IMR-90 (cell line): Measurements from ENCODE around the gene OR52K1.
"Not testable (repeated sequence)": the region's sequence is repeated elsewhere in the genome, so short reads cannot be mapped to it uniquely, and the experiment has no call there.

ENCODE experiments used
- CEBPB ChIP-seq: IDR thresholded peaks from 2 replicates; pipeline ENCODE4 v1.6.1; 2012; ENCODE audit warnings: low read depth, low read length, improper control_type of control experiment
- MAFK ChIP-seq: IDR thresholded peaks from 2 replicates; pipeline ENCODE4 v1.6.1; 2012; ENCODE audit warnings: low read depth, low read length, improper control_type of control experiment
- MXI1 ChIP-seq: IDR thresholded peaks from 2 replicates; pipeline ENCODE4 v1.6.1; 2012; ENCODE audit warnings: low read depth, mild to moderate bottlenecking, low read length, moderate library complexity, borderline replicate concordance
- POLR2A ChIP-seq: IDR thresholded peaks from 2 replicates; pipeline ENCODE4 v1.6.1; 2012; ENCODE audit warnings: mild to moderate bottlenecking, low read depth, low read length
- RFX5 ChIP-seq: IDR thresholded peaks from 2 replicates; pipeline ENCODE4 v1.8.0; 2012; ENCODE audit warnings: low read depth, mild to moderate bottlenecking, low read length, moderate library complexity
- SMC3 ChIP-seq: fragments of 150-350 bp; IDR thresholded peaks from 2 replicates; pipeline ENCODE4 v1.6.1; 2016; ENCODE audit warnings: low read depth, mild to moderate bottlenecking, antibody characterized with exemption, low read length, moderate library complexity
- TF ChIP-seq, protein P1 (sequence below): fragments of 150-350 bp; IDR thresholded peaks from 2 replicates; pipeline ENCODE4 v1.6.1; 2017; ENCODE audit warnings: mild to moderate bottlenecking, antibody characterized with exemption, low read length, low read depth
- TF ChIP-seq, protein P2 (sequence below): conservative IDR thresholded peaks from 2 replicates; pipeline ENCODE4 v1.5.1; 2012; ENCODE audit warnings: mild to moderate bottlenecking, low read depth, low read length, improper control_type of control experiment

DNA sequence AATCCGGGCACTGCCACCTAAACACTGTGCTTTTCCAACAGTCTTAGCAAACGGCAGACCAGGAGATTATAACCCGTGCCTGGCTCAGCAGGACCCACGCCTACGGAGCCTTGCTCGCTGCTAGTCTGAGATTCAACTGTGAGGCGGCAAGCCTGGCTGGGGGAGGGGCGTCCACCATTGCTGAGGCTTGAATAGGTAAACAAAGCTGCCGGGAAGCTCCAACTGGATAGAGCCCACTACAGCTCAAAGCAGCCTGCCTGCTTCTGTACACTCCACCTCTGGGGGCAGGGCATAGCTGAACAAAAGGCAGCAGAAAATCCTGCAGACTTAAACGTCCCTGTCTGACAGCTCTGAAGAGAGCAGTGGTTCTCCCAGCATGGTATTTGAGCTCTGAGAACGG, 49.2 kb downstream of the OR52K1 start:
- TF ChIP-seq, protein P1, sequence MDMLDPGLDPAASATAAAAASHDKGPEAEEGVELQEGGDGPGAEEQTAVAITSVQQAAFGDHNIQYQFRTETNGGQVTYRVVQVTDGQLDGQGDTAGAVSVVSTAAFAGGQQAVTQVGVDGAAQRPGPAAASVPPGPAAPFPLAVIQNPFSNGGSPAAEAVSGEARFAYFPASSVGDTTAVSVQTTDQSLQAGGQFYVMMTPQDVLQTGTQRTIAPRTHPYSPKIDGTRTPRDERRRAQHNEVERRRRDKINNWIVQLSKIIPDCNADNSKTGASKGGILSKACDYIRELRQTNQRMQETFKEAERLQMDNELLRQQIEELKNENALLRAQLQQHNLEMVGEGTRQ = not testable (repeated sequence)
- TF ChIP-seq, protein P2, sequence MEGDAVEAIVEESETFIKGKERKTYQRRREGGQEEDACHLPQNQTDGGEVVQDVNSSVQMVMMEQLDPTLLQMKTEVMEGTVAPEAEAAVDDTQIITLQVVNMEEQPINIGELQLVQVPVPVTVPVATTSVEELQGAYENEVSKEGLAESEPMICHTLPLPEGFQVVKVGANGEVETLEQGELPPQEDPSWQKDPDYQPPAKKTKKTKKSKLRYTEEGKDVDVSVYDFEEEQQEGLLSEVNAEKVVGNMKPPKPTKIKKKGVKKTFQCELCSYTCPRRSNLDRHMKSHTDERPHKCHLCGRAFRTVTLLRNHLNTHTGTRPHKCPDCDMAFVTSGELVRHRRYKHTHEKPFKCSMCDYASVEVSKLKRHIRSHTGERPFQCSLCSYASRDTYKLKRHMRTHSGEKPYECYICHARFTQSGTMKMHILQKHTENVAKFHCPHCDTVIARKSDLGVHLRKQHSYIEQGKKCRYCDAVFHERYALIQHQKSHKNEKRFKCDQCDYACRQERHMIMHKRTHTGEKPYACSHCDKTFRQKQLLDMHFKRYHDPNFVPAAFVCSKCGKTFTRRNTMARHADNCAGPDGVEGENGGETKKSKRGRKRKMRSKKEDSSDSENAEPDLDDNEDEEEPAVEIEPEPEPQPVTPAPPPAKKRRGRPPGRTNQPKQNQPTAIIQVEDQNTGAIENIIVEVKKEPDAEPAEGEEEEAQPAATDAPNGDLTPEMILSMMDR = not testable (repeated sequence)
- TF ChIP-seq MXI1, RFX5, POLR2A, MAFK, SMC3, CEBPB: not testable (repeated sequence)
